GM21786 (cell line): ENCODE results near the gene STRADA.

Experiments
- ATAC-seq: cut with Tn5 transposase; IDR thresholded peaks from one replicate; pipeline ENCODE4 v1.9.1; 2021; ENCODE audit not compliant: unreplicated experiment

The STRADA gene

DNA sequence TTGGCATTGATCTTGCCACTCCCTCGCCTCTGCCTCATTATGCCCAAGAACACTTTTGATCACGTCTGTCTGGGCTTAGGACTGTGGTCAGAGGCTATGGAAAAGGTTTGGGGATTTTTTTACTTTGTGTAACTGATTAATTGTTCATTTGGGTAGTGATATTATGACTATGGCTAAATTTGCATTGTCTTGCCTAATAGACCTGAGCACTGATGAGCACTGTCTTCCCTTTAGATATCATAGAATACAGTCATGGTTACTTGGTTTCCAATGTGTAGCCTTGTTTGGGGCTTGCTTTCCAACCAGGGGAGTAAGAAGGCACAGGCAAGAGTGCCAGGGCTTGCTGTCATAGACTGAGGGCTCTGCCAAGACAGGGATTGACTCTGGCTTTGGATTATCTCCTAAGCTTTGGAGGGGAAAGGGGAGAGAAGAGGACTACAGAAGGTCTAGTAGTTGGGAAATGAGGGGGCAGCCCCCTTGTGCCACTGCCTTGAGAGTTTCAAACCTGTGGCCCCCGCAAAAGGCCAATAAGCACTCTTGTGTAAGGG is 55.4 kb downstream of the STRADA start:
- ATAC-seq, result no peak

DNA sequence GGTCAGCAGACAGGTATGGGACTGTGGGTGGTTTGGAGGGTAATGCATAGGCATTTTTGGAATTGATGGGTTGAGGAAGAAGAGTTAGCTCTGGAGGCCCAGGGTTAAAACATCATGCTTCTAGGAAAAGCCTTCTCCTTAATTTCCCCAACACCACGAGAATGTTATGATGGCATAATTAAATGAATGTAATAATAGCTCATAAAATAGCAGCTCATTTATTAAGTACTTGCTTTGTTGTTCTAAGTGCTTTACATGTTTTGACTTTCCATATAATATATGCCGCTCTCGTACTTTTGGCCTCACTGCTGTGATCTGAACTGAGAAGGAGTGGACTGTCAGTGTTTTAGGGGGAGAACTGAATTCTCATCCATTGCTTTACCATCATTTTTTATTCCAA is 56.0 kb downstream of the STRADA start:
- ATAC-seq, result no peak

DNA sequence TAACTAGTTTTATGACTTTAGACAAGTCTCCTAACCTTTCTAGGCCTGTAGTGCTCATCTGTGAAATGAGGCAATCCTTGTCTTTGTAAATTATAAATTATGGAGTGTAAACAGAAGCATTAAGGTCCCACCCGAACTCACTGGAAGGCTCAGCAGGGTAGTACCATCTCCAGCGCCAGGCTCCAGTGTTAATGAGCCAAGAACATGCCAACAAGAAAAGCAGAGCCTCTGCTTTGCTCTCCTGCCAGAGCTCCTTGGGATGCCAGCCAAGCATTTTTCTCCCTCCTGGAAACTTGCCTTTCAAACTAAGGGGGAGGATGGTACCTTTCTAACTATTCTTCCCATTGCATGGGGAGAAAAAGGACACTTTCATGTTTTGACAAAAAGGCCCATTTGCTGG is 56.6 kb downstream of the STRADA start:
- no peak for ATAC-seq

DNA sequence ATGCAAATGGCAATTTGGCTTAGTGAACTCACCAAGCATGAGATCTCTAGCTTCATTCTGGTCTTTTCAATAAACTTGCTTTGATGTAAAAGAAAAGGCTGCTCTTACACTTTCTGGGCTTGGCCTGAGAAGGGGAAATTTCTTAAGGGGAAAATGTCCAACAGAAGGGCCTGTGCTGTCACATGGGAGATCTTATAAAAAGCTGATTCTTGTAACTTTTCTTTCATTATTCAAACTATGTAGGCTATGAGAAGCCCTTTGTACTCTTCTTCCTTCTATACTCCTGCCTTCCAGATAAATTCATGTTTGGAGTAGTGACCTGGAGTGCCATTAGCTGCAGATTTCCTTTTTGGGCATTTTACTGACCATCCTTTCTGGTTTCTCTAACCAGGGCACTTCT is 58.6 kb downstream of the STRADA start:
- ATAC-seq, result no peak

DNA sequence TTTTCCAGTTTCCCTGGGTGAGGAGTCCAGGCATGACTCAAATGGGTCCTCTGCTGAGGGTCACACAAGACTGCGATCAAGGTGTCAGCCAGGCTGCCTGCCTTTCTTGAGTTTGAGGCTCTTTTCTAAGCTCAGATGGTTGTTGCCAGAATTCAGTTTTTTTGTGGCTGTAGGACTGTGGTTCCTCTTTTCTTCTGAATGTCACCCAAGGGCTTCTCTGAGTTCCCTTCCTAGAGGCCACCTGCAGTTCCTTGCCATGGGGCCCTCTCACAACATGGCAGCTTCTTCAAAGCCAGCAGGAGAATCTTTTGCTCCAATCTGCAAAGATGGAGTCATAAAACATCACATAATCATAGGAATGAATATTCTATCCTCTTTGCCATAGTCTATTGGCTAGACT is 59.2 kb downstream of the STRADA start:
- no peak for ATAC-seq

DNA sequence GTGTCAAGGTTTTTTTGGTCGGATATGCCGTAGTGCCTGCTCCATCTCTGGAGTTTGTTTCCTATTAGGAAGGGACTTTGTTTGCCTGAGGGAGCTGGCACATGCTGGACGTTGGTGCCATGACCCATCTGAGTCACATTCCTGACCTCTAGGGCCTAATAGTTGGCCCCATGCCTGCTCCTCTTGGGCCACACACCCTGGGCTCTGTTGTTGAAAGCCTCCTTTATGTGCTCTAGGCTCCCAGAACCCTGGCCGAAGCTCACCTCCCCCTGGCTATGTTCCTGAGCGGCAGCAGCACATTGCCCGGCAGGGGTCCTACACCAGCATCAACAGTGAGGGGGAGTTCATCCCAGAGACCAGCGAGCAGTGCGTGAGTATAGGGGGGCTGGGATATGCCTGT is 60.1 kb downstream of the STRADA start:
- ATAC-seq, result no peak

DNA sequence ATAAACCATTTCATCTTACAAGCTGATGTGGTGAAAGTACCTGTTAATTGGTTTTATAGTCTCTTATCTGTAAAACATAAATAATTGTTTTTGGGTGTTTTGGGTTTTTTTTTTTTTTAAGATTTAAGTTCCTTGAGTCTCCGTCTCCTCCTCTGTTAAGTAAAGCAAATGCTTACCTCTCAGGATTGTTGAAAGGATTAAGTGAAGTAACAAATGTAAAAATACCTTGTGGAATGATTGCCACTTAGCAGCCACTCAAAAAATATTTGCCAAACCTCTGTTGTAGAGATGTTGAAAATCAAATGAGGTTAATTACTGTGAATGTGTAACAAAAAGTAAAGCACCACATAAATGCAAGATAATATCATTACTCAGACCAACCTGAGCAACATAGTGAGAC is 60.9 kb downstream of the STRADA start:
- no peak for ATAC-seq

DNA sequence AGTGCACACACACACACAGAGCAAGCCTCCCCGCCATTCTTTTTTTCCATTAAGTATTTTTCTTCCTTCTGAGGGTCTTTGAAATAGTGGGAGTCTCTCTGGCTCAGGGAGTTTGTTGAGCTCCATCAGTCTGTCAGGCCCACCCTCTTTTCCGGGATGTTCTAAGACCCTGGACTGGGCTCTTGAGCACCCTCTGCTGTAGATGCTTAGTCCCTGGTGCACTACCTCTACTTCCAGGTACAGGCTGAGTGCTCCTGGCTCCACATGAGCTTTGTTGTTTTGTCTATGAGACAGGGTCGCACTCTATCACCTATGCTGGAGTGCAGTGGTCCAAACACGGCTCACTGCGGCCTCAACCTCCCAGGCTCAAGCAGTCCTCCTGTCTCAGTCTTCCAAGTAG is 62.4 kb downstream of the STRADA start:
- no peak for ATAC-seq

DNA sequence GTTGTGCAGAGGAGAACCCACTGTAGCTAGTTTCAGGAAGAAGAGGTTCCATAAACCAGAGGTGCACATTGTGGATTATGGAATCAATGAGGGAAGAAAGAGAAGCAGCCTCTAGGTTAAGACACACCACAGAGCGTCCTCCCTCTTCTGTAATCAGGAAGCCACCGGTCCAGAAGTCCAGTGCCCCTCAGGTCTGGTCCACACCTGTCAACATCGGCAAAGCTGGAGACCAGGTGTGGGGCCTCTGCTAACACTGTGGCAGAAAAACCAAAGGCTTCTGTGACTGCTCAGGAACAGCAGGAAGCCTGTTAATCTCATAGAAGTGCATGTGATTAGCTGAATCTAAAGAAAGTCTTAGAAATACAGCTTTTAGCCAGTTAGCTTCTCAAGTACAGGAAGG is 65.0 kb downstream of the STRADA start:
- ATAC-seq, result no peak

DNA sequence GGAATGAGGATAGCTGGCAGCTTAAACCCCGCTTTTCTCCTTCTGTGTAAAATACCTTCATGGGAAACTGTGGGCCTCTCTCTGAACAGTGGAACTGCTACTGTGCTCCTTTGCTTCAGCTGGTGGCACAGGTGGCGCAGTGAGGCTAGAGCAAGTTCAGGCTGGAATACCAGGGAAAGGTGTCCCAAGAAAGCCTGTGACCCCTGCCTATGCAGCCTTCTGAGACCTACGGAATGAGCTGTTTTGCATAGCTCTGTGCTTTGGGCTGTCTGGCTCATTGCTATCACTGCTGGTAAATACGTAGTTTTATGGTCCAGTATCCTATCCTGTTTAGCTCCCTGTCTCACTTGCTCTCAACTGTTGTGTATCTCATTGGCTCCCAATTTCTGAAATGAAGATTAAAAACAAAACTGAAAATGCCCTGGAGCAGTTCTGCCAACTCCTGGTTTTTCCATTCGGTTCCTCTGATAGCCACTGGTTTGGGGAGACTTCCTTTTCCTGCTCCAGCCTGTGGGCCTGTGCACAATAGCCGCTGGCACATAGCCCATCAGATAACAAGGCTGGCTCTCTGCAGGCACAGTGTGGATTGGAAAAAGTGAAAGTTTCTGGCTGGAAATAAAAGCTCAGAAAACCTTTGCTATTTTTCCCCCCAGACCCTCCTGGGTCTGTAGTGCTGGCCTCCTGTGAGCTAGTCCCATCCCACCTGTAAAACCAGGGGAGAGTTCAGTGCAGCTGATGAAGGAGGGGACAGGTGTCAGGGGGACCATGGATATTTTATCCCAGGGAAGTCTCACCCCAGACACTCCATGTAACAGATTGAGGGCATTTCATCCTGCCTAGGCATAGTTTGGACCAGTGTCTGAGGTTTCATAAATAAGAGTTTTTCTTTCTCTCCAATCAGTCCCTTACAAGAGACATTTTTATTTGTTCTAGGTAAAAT is 65.7 kb downstream of the STRADA start:
- no peak for ATAC-seq

DNA sequence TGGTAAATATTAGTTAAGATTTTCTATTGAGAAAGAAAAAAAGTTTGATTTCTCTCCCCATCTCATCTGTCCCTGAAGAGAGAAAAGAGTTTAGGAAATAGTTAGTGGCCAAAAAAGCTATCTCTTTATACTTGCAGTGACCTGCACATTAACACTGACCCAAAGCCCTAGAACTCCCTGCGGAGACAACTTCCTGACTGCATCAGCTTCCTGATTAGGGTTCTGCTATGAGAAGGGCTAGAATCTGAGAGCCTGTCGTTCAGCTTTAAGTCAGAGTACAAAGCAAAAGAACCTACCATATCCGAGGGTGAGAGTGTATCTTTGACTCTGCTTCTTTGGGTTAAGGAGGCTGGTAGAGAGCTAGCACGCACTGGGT is 66.4 kb downstream of the STRADA start:
- no peak for ATAC-seq

DNA sequence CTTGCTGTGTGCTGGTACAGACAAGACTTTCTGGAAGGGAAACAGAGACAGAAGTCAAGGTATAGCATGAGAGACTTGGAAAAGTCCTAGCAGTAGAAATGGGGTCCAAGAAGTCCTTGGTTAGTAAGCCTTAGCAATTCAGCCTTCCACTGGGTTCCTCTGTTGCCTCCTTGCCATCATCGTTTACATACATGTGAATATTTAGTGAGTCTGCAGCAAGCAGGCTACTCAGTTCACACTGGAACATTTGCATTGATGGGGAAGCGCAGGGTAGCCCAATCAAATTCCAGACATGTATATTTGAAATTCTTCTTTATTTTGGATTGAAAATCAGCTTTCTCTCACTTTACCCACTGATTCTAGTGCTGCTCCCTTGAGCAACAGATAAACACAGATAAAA is 68.7 kb downstream of the STRADA start:
- ATAC-seq, result no peak

DNA sequence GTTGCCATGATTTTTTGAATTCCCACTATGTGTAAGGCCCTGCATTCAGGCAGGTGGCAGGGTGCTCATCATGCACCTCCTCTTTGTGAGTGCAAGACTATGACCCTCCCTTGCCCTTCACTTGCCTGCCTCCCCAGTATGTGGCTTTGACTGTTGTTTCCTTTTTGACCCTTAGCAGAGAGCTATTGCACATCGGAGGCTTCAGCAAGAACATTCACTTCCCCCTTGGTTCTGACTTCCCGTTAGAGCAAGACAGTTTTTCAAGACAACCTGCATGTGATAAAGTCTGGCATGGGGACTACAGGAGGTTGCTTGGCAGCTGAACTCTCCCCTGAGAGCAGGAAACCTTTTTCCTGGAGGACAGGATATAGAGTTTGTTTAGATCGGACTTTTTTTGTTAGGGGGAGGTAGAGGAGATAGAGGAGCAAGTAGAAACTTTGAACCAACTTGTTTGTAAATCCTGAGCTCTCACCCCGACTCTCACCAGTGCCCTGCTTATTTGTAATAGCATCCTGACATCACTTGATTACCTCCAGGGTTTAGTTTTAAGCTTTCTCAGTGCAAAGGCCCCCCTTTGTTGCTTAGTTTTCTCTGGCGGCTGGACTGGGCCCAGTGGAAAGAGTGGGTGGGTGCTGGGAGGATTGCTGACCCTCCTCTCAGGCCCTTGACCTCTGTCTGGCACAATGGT is 75.9 kb downstream of the STRADA start:
- no peak for ATAC-seq

DNA sequence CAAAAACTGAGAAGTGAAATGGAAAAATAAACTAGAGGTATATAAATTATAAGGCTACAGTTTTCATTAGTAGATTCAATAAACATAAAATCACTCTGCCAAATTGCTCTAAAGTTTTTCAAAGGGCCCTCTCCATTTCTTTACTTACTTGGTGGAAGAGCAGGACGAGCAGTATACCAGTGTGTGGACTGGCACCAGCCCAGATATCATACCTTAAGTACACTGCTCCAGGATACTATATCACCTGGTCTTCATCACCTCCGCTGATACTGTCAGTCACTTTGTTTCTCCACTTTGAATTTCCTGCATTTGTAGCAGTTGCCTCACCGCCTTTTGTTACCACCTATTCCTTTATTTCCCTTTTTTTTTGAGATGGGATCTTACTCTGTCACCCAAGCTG is 81.7 kb downstream of the STRADA start:
- ATAC-seq, result no peak

DNA sequence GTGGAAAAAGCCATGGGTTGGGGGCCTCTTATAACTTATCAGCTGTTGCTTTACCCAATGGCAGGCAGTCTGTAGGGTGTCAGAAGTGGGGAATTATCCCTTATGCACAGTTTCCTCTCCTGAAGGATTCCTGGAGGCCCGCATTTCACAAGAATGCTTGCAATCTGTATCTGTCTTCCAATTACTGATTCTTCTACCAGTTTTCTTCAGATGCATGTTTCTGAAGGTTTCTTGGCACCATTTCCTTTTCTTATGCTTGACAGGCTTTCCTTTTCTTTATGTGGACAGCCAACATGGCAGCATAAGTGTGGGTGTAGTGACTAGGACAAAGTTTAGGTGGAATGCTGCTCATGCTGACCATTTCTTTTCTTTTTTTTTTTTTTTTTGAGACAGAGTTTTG is 83.2 kb downstream of the STRADA start:
- ATAC-seq, result no peak

DNA sequence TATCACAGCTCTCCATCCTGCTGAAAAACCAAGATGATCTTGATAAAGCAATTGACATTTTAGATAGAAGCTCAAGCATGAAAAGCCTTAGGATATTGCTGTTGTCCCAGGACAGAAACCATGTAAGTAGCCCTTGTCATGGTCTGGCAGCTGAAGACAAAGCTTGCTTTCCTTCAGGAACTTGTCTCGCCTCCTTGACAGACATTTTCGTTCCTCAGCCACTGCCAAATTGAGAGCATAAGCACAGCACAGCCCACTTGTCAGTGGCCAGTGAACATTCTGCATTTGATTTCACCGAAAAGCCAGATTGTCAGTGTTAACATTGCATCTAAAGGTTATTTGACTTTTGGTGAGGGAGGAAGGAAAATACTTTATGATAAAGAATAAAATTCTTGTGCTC is 83.8 kb downstream of the STRADA start:
- no peak for ATAC-seq

DNA sequence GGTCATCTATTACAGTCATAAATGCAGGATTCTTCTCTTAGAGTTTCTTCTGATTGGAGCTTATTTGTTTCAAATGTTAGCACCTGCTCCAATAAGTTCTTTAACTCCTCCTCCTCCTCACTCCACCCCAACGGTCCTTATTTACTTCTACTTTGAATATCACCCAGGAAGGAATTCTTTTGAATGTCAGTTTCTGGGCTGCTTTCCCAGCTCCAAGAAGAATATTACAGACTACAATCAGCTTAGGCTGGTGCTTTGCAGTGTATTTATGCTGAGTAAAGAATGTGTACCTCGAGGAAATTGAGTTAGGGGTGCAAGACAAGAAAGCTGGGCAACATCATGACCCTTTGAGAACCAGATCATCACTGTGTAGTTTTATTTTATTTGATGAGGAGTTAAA is 88.5 kb downstream of the STRADA start:
- ATAC-seq, result no peak
